ENCODE data around the gene CCR6.

DNA sequence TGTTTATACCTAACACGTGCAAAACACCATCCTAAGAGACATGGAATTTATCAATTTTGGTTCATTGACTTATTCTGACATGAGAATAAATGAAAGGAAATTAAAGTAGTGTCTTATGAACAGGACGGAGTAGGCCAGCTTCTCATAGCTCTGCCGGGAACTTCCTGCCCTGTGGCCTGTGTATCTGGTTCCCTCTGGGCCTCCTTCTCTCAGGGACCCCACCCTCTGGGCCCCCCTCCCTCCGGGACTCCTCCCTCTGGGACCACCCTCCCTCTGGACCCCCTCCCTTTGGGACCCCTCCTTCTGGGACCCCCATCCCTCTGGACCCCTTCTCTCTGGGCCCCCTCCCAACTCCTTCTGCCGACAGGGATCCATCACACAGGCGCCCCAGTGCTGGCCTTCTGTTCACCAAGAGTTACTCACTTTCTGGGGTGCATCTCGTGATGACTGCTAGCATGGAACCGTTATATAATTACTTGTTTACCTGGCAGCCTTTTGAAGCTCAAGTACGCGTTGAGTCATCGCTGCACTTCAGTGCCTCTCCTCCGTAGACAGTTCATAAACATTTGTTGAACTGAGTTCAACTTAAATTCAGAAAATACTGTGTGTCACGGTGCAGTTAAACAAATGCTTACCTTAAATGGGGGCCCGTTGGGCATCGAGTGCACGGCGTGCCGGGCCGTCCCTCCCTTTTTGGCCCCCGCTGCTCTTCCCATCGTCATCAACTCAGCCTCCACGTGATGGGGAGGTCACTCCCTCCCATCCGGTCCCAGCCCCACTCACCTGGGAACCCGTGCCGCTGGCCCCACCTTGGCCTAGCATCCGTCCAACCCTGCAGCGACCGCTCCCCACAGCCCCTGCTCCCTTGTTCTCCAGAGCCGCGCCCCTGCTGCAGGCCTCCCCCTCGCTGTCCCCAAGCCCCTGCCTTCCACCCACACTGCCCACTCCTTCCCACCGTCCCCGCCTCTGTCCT, 8.1 kb downstream of the CCR6 start:
- TF ChIP-seq, protein P1, sequence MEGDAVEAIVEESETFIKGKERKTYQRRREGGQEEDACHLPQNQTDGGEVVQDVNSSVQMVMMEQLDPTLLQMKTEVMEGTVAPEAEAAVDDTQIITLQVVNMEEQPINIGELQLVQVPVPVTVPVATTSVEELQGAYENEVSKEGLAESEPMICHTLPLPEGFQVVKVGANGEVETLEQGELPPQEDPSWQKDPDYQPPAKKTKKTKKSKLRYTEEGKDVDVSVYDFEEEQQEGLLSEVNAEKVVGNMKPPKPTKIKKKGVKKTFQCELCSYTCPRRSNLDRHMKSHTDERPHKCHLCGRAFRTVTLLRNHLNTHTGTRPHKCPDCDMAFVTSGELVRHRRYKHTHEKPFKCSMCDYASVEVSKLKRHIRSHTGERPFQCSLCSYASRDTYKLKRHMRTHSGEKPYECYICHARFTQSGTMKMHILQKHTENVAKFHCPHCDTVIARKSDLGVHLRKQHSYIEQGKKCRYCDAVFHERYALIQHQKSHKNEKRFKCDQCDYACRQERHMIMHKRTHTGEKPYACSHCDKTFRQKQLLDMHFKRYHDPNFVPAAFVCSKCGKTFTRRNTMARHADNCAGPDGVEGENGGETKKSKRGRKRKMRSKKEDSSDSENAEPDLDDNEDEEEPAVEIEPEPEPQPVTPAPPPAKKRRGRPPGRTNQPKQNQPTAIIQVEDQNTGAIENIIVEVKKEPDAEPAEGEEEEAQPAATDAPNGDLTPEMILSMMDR (IDR thresholded peaks at IDR 0.05), result no peak
- no peak for TF ChIP-seq POLR2A (IDR thresholded peaks at IDR 0.05)
